ENCODE data around the gene SWT1. TPM values are rescaled to one million over a fixed set of nuclear protein-coding genes. Genes with fewer than 3 reads are reported as not detected.

The SWT1 gene
- total RNA-seq, 4 donors from 2014 or later, result 3.9 to 12.0 (median 6.2) TPM

DNA sequence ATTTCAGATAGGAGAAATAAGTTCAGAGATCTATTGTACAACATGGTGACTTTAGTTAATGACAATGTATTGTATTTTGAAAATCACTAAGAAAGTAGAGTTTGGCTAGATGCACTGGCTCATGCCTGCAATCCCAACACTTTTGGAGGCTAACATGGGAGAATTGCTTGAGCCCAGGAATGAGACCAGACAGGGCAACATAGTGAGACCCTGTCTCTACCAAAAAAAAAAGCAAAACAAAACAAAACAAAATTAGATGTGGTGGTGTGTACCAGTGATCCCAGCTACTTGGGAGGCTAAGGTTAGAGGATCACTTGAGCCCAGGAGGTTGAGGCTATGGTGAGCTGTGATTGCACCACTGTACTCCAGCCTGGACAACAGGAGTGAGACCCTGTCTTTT lies 132.9 kb downstream of the SWT1 start:
- no peaks in the 10 kb centered on the region for H3K36me3 ChIP-seq
- no peak overlapping the region for H3K27ac ChIP-seq
- TF ChIP-seq POLR2AphosphoS5 (IDR thresholded peaks at IDR 0.05) (no peak), EP300 (IDR thresholded peaks at IDR 0.05) (no peak), POLR2A (IDR thresholded peaks at IDR 0.05) (no peak)
- TF ChIP-seq, protein P1, sequence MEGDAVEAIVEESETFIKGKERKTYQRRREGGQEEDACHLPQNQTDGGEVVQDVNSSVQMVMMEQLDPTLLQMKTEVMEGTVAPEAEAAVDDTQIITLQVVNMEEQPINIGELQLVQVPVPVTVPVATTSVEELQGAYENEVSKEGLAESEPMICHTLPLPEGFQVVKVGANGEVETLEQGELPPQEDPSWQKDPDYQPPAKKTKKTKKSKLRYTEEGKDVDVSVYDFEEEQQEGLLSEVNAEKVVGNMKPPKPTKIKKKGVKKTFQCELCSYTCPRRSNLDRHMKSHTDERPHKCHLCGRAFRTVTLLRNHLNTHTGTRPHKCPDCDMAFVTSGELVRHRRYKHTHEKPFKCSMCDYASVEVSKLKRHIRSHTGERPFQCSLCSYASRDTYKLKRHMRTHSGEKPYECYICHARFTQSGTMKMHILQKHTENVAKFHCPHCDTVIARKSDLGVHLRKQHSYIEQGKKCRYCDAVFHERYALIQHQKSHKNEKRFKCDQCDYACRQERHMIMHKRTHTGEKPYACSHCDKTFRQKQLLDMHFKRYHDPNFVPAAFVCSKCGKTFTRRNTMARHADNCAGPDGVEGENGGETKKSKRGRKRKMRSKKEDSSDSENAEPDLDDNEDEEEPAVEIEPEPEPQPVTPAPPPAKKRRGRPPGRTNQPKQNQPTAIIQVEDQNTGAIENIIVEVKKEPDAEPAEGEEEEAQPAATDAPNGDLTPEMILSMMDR (IDR thresholded peaks at IDR 0.05), result no peak
- no peaks in the 10 kb centered on the region for H3K9me3 ChIP-seq
- no peaks in the 10 kb centered on the region for H3K27me3 ChIP-seq
- no peak for ATAC-seq
- H3K4me1 ChIP-seq, result peaks cover 0 to 21% (median 0%) of the 10 kb centered on the region in 3 donors
- H3K4me3 ChIP-seq, result no peak overlapping the region

DNA sequence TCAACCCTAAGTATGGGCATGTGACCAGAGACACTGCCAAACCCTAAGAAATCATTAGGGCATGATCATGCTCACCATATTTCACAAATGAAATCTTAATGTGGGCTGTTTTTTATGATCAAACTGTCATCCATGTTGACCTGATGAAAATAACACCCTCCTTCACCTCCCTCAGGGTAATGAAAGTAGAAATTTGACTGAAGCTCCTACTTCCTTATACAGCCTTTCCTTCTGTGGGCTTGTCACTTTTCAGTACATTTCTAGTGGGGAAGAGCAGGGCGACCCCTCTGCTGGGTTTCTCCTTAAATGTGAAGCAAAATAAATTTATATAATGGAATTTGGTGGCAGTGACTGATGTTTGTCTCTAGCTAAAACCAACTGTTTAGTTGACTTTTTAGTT lies 134.2 kb downstream of the SWT1 start:
- Histone ChIP-seq H3K36me3 (peaks cover 0 to 4% of the 10 kb centered on the region in 2 donors), H3K4me1 (peaks cover 0 to 21% (median 0%) of the 10 kb centered on the region in 3 donors), H3K4me3 (no peak overlapping the region), H3K27ac (no peak overlapping the region), H3K27me3 (no peaks in the 10 kb centered on the region), H3K9me3 (no peaks in the 10 kb centered on the region)
- no peak for ATAC-seq
- TF ChIP-seq, protein P1 (IDR thresholded peaks at IDR 0.05), result no peak
- no peak for TF ChIP-seq POLR2AphosphoS5 (IDR thresholded peaks at IDR 0.05)
- TF ChIP-seq POLR2A (IDR thresholded peaks at IDR 0.05), result no peak
- TF ChIP-seq EP300 (IDR thresholded peaks at IDR 0.05), result no peak
- WGBS, 2 donors (ENCODE audit: low coverage in 1 of 2), result 77 to 100% methylated on average over 1 of the region's 1 CpG

DNA sequence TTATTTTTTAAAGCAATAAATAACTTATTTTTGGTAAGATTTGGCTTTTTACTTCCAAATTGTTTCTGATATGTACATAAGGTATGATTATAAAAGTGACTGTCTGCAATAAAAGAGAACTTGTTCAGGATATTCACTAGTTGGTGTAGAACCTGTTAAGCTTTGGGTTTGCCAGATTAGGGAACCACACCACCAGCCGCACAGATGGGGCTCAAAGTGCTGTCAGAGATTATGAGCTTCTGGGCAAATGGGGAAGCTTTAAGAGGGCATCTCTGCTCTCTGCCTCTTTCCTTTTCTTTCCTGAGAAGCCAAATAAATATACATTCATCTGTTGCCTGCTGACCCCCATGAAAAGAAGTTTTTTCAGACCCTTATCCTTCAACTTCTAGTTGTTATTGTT lies 134.7 kb downstream of the SWT1 start:
- Histone ChIP-seq H3K9me3 (no peaks in the 10 kb centered on the region), H3K4me3 (no peak overlapping the region), H3K27me3 (no peaks in the 10 kb centered on the region), H3K4me1 (peaks cover 0 to 21% (median 0%) of the 10 kb centered on the region in 3 donors), H3K36me3 (peaks cover 0 to 9% of the 10 kb centered on the region in 2 donors), H3K27ac (no peak overlapping the region)
- TF ChIP-seq EP300 (IDR thresholded peaks at IDR 0.05) (no peak), POLR2AphosphoS5 (IDR thresholded peaks at IDR 0.05) (no peak), POLR2A (IDR thresholded peaks at IDR 0.05) (no peak)
- TF ChIP-seq, protein P1 (IDR thresholded peaks at IDR 0.05), result no peak
- ATAC-seq, result no peak
- WGBS, 2 donors (ENCODE audit: low coverage in 1 of 2), result 88 to 89% methylated on average over 1 of the region's 1 CpG

DNA sequence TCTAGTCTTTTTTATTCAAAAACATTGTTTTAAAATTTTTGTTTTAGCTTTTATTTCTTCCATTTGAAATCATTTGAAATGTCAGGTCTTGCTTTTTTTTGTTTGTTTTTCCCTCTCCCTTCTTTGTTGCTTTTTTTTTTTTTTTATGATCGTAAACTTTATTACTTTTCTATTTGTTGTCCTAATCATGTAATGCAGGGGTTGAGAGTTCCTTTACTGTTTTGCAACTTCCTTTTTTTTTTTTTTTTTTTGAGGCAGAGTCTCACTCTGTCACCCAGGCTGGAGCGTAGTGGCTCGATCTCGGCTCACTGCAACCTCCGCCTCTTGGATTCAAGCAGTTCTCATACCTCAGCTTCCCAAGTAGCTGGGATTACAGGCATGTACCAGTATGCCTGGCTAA lies 135.3 kb downstream of the SWT1 start:
- H3K4me1 ChIP-seq, result peaks cover 0 to 21% (median 0%) of the 10 kb centered on the region in 3 donors
- WGBS, 2 donors (ENCODE audit: low coverage in 1 of 2), result 76 to 80% methylated on average over 5 of the region's 5 CpGs
- H3K27ac ChIP-seq, result no peak overlapping the region
- no peaks in the 10 kb centered on the region for H3K9me3 ChIP-seq
- ATAC-seq, result no peak
- TF ChIP-seq EP300 (IDR thresholded peaks at IDR 0.05), result no peak
- no peak for TF ChIP-seq POLR2AphosphoS5 (IDR thresholded peaks at IDR 0.05)
- TF ChIP-seq, protein P1 (IDR thresholded peaks at IDR 0.05), result no peak
- TF ChIP-seq POLR2A (IDR thresholded peaks at IDR 0.05), result no peak
- peaks cover 0 to 15% of the 10 kb centered on the region in 2 donors for H3K36me3 ChIP-seq
- H3K27me3 ChIP-seq, result no peaks in the 10 kb centered on the region
- no peak overlapping the region for H3K4me3 ChIP-seq

DNA sequence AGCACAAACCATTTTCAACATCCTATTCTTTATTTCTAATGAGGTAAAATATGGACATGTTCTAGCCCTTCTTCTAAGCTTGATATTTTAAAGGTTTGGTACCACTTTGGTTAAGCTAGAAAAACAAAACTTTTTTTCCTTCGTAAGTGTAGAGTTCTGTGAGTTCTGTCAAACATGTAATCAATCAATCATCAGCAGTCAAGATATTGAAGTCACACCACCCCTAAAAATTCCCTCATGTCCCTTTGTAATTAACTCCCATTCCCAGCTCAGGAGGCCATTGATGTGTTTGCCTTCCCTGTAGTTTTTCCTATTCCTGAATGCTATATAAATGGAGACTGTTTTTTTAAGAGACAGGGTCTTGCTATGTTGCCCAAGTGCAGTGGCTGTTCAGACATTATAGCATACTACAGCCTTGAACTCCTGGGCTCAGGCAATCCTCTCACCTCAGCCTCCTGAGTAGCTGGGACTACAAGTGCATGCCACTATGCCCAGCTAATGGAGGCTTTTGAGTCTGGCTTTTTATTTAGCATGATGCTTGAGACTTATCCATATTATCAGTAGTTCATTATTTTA lies 137.1 kb downstream of the SWT1 start:
- no peak overlapping the region for H3K27ac ChIP-seq
- H3K4me1 ChIP-seq, result peaks cover 0 to 21% (median 0%) of the 10 kb centered on the region in 3 donors
- no peak for ATAC-seq
- peaks cover 3 to 33% of the 10 kb centered on the region in 2 donors for H3K36me3 ChIP-seq
- 88 to 92% methylated on average over 1 of the region's 1 CpG for WGBS, 2 donors (ENCODE audit: low coverage in 1 of 2)
- no peaks in the 10 kb centered on the region for H3K27me3 ChIP-seq
- TF ChIP-seq, protein P1 (IDR thresholded peaks at IDR 0.05), result no peak
- TF ChIP-seq EP300 (IDR thresholded peaks at IDR 0.05) (no peak), POLR2AphosphoS5 (IDR thresholded peaks at IDR 0.05) (no peak), POLR2A (IDR thresholded peaks at IDR 0.05) (no peak)
- no peaks in the 10 kb centered on the region for H3K9me3 ChIP-seq
- H3K4me3 ChIP-seq, result no peak overlapping the region

Data from gastroesophageal sphincter (tissue), 4 donors.